Astrocyte of the spinal cord (primary cell): ENCODE measurements around the gene SLC22A15.

Source experiments
- DNase-seq: peaks from one replicate; pipeline ENCODE4 v3.0.0; 2011; ENCODE audit warnings: low read depth, low spot score
- H3K4me3 ChIP-seq: 2 replicates; pipeline ENCODE4 v1.5.1; 2011; ENCODE audit warnings: low read depth, mild to moderate bottlenecking, low read length, moderate library complexity
- CTCF ChIP-seq: IDR thresholded peaks from 2 replicates; pipeline ENCODE4 v1.5.1; 2012; ENCODE audit warnings: low read depth, mild to moderate bottlenecking, low read length, inconsistent platforms
- in situ Hi-C: cut with HindIII; loops from 2 replicates; pipeline ENCODE4 v1.10.0; 2017; ENCODE audit warnings: low sequenced_read_pairs

Gene SLC22A15

GRCh38 chr1:116106646-116107045, 130.3 kb downstream of the SLC22A15 start:
- no peak overlapping the region for H3K4me3 ChIP-seq
- DNase-seq: no peak
- in situ Hi-C loops: no loop called here
- no peak for TF ChIP-seq CTCF

DNA sequence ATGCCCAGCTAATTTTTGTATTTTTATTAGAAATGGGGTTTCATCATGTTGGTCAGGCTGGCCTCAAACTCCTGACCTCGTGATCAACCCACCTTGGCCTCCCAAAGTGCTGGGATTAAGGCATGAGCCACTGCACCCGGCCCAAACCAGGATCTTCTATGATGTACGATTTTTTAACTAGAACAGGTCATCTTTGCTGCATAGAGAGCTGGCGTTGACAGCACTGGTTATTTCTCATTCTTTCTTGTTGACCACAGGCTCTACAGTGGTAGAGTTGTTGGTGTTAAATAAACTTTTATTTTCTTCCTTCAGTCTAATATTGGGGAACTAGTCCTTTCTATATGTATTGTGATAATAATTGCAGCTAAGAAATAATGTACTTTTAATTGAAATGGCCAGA, 131.1 kb downstream of the SLC22A15 start:
- no peak for TF ChIP-seq CTCF
- no peak for DNase-seq
- no peak overlapping the region for H3K4me3 ChIP-seq
- in situ Hi-C loops: no loop called here

DNA sequence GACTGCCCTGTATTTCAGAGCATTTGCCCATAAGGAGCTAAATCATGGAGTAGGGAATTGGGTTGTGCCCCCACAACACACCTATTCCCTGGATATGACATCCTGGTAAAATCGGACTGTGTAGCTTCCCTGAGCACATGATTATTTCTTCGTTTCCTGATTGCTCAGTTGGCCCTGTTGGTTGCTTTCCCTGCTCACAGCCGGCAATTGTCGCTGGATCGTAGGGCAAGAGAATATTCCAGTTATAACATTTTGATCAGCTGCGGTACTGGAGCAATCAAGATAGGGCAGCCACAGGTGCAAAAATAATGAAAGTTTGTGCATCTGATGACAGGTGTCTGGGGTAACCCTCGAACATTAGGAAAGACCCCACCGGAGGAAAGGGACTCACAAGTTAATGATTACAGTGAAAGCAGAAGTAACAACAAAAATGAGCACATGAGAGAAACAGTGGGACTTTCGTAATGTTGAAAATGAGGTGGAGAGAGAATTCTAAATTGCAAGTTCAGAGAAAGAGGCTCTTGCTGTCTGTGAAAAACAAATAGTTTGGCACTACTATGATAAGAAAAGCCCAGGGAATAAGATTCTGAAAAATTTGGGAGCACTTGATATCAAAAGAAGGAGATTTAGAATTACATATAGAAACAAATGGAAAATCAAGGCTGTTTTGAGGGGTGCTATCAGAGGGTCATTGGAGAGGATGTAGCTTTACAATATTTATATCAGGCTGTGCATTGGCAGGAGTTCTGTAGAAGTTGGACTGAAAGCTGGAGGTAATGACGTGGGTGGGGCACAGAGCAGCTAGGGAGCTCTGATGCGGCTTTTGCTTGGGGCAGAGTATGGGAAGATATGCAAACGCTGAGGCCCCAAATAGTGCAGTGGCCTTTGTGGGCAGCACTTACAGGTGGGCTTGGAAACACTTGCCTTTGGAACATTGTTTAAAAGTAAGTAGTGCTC, 134.5 kb downstream of the SLC22A15 start, which contains the start of gene MAB21L3:
Gene MAB21L3, plus strand, starts transcription at position 833 of the 957 bp plus-strand sequence. CDS start 1,217 bp downstream, outside the sequence.
- TF ChIP-seq CTCF: no peak
- H3K4me3 ChIP-seq: no peak within 1 kb of the TSS
- in situ Hi-C loops: no loop called here
- no peak for DNase-seq

- TF ChIP-seq CTCF: no peak
- H3K4me3 ChIP-seq: no peak overlapping the region
- DNase-seq: no peak
- in situ Hi-C loops: no loop called here
These were observed 135.3 kb downstream of the SLC22A15 start for GRCh38 chr1:116111524-116112021.

DNA sequence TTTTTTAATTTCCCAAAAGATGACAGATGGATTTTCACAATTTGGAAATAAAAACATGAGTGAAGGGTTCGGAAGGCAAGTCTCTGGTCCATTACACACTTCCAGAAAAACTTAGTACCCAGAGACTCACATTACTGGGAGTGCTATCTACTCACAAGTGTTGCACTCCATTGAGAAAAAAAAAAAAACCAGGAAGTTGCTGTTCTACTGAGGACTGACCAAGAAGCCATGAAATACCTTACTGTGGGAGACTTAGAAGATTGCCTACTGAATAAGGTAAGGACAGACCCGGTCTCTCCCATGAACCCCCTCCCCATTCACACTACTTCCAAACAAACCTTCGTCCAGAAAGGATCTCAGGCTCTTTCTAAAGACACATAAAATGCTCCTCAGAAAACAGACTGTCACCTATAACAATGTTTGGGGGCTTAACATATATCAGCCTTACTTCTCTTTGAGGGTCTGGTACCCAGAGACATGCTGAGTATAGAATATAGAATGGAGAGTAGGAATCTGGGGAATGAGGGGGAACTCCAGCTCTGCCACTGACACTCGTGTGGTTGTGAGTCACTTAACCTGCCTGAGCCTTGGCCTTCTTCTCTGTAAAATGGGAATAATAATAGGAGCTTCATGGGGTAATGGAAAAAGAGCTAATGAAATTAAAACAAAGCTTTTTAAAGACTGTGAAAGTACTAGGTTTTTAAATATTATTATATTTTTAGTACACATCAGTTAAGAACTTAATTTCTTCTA, 136.3 kb downstream of the SLC22A15 start:
- no peak for TF ChIP-seq CTCF
- no peak for DNase-seq
- no peak overlapping the region for H3K4me3 ChIP-seq
- in situ Hi-C loops: no loop called here

DNA sequence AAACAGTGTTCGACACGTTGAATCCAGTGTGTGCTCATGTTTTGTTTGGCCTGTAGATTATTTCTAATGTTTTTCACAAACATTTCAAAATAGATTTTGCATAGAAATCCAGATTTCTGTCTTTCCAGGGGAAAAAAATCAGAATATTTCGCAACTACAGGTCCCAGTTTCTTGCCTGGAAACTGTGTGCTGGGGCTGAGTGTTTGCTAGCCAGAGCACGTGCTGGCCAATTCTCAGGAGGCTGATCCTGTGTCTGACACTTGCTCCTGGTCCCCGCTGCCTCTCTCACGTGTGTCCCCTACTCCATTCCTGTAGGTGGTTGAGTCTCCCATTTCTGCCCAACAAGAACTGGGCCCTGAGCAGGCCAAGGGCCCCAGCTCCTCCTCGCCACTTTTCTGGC, 137.3 kb downstream of the SLC22A15 start:
- no peak for DNase-seq
- H3K4me3 ChIP-seq: no peak overlapping the region
- in situ Hi-C loops: no loop called here
- no peak for TF ChIP-seq CTCF
